Activated CD4-positive, alpha-beta memory T cell treated with anti-CD3 and anti-CD28 coated beads, Interleukin-2, amount 10 ng/mL, durations not matched to agents 7 days and 5 days (primary cell): ENCODE data around the gene HDAC10. TPM values are rescaled to one million over a fixed set of nuclear protein-coding genes. Genes with fewer than 3 reads are reported as not detected.
"Not testable (repeated sequence)": the region's sequence is repeated elsewhere in the genome, so short reads cannot be mapped to it uniquely, and the experiment has no call there.

Experiments
- CTCF ChIA-PET: fragments of 350-600 bp; sonication (Branson Sonifier 250); formaldehyde crosslinking; loops from one replicate; lab custom pipeline; 2021; ENCODE audit warnings: antibody characterized with exemption, inconsistent platforms; lab: Charles Lee
- POLR2A ChIA-PET: fragments of 350-600 bp; sonication (Branson Sonifier 250); formaldehyde crosslinking; loops from one replicate; lab custom pipeline; 2021; ENCODE audit warnings: antibody characterized with exemption; lab: Charles Lee
- DNase-seq: peaks from one replicate; pipeline ENCODE4 v3.0.0-alpha.2; 2020
- H3K27ac Mint-ChIP-seq: one replicate; pipeline ENCODE4 v1.8.0; 2021; ENCODE audit warnings: mild to moderate bottlenecking, mixed read lengths
- H3K27me3 Mint-ChIP-seq: one replicate; pipeline ENCODE4 v1.8.0; 2021; ENCODE audit warnings: mixed read lengths
- H3K36me3 Mint-ChIP-seq: one replicate; pipeline ENCODE4 v1.8.0; 2021; ENCODE audit warnings: low read depth, mixed read lengths
- H3K4me1 Mint-ChIP-seq: one replicate; pipeline ENCODE4 v1.8.0; 2021; ENCODE audit warnings: mixed read lengths
- H3K4me3 Mint-ChIP-seq: one replicate; pipeline ENCODE4 v1.8.0; 2021; ENCODE audit warnings: mild to moderate bottlenecking, mixed read lengths
- H3K9me3 Mint-ChIP-seq: one replicate; pipeline ENCODE4 v1.8.0; 2021; ENCODE audit warnings: mixed read lengths
- total RNA-seq, 2 experiments: library from RNA; stranded (reverse); gene quantifications; one replicate each; pipeline ENCODE4 v1.2.3, GENCODE V29; 2021

Gene HDAC10
- total RNA-seq, 2 experiments from 2014 or later: 83.7 to 90.0 TPM

- Mint-ChIP-seq H3K27me3 (no peaks in the 10 kb centered on the region), H3K4me3 (no peak overlapping the region), H3K4me1 (no peaks in the 10 kb centered on the region), H3K36me3 (no peaks in the 10 kb centered on the region), H3K27ac (no peak overlapping the region), H3K9me3 (no peaks in the 10 kb centered on the region)
- CTCF ChIA-PET: no interaction called here
- POLR2A ChIA-PET: no interaction called here
- no peak for DNase-seq
Observed at GRCh38 chr22:50280708-50281383, 29.8 kb upstream of the HDAC10 start.

- ChIA-PET POLR2A (no interaction called here), CTCF (interaction anchor here (1.5 kb wide), 1 partner anchor 217 kb away, joined by 3 read pairs; no protein-coding TSS in a partner anchor)
- H3K27ac Mint-ChIP-seq: no peak overlapping the region
- H3K4me3 Mint-ChIP-seq: no peak overlapping the region
- H3K36me3 Mint-ChIP-seq: no peaks in the 10 kb centered on the region
- H3K27me3 Mint-ChIP-seq: no peaks in the 10 kb centered on the region
- H3K9me3 Mint-ChIP-seq: no peaks in the 10 kb centered on the region
- H3K4me1 Mint-ChIP-seq: no peaks in the 10 kb centered on the region
- DNase-seq: no peak
Observed at GRCh38 chr22:50280022-50280707, 29.1 kb upstream of the HDAC10 start.

GRCh38 chr22:50278956-50279619, 28.0 kb upstream of the HDAC10 start:
- Mint-ChIP-seq H3K36me3 (no peaks in the 10 kb centered on the region), H3K4me1 (no peaks in the 10 kb centered on the region), H3K4me3 (no peak overlapping the region), H3K27ac (no peak overlapping the region), H3K9me3 (no peaks in the 10 kb centered on the region), H3K27me3 (no peaks in the 10 kb centered on the region)
- no peak for DNase-seq
- POLR2A ChIA-PET: interaction anchor here (1.6 kb wide), 1 partner anchor 36 kb away, joined by 3 read pairs; no protein-coding TSS in a partner anchor
- CTCF ChIA-PET: interaction anchor here (1.5 kb wide), 1 partner anchor 218 kb away, joined by 3 read pairs; no protein-coding TSS in a partner anchor

GRCh38 chr22:50278461-50278860, 27.4 kb upstream of the HDAC10 start:
- POLR2A ChIA-PET: interaction anchor here (1.6 kb wide), 1 partner anchor 36 kb away, joined by 3 read pairs; no protein-coding TSS in a partner anchor
- no peaks in the 10 kb centered on the region for H3K9me3 Mint-ChIP-seq
- H3K4me1 Mint-ChIP-seq: no peaks in the 10 kb centered on the region
- no peak for DNase-seq
- no peak overlapping the region for H3K27ac Mint-ChIP-seq
- no peaks in the 10 kb centered on the region for H3K27me3 Mint-ChIP-seq
- no peak overlapping the region for H3K4me3 Mint-ChIP-seq
- no peaks in the 10 kb centered on the region for H3K36me3 Mint-ChIP-seq
- CTCF ChIA-PET: interaction anchor here (1.5 kb wide), 1 partner anchor 219 kb away, joined by 3 read pairs; no protein-coding TSS in a partner anchor

- H3K4me3 Mint-ChIP-seq: no peak overlapping the region
- POLR2A ChIA-PET: no interaction called here
- CTCF ChIA-PET: interaction anchor here (1.5 kb wide), 1 partner anchor 230 kb away, joined by 6 read pairs; the partner anchor contains the start of genes LMF2 and NCAPH2
Observed at GRCh38 chr22:50277761-50278160, 26.7 kb upstream of the HDAC10 start.

GRCh38 chr22:50276143-50276542, 25.1 kb upstream of the HDAC10 start:
- ChIA-PET CTCF (interaction anchor here (0.6 to 2.6 kb wide), 24 partner anchors 9 to 374 kb away, joined by 3 to 18 read pairs (median 5); partner anchors contain the start of genes ARSA, DENND6B, HDAC10 and LMF2), POLR2A (interaction anchor here (0.9 to 2.1 kb wide), 2 partner anchors 51 to 66 kb away, joined by 3 to 11 read pairs; partner anchors contain the start of gene DENND6B)
- H3K36me3 Mint-ChIP-seq: no peaks in the 10 kb centered on the region
- no peak overlapping the region for H3K27ac Mint-ChIP-seq
- peaks cover 1% of the 10 kb centered on the region for H3K4me1 Mint-ChIP-seq
- H3K4me3 Mint-ChIP-seq: no peak overlapping the region
- H3K27me3 Mint-ChIP-seq: peaks cover 4% of the 10 kb centered on the region
- H3K9me3 Mint-ChIP-seq: no peaks in the 10 kb centered on the region
- peak; percentile 73 for DNase-seq

More at GRCh38 chr22:50277761-50278160, 26.7 kb upstream of the HDAC10 start:
- no peaks in the 10 kb centered on the region for H3K36me3 Mint-ChIP-seq
- H3K27me3 Mint-ChIP-seq: peaks cover 2% of the 10 kb centered on the region
- H3K9me3 Mint-ChIP-seq: no peaks in the 10 kb centered on the region
- DNase-seq: no peak
- no peaks in the 10 kb centered on the region for H3K4me1 Mint-ChIP-seq
- no peak overlapping the region for H3K27ac Mint-ChIP-seq

- no peak overlapping the region for H3K4me3 Mint-ChIP-seq
- peaks cover 4% of the 10 kb centered on the region for H3K27me3 Mint-ChIP-seq
- no peak for DNase-seq
- H3K9me3 Mint-ChIP-seq: no peaks in the 10 kb centered on the region
- H3K36me3 Mint-ChIP-seq: no peaks in the 10 kb centered on the region
- POLR2A ChIA-PET: interaction anchor here (2.1 kb wide), 1 partner anchor 52 kb away, joined by 11 read pairs; the partner anchor contains the start of gene DENND6B
- CTCF ChIA-PET: interaction anchor here (1.1 to 2.6 kb wide), 13 partner anchors 25 to 345 kb away, joined by 3 to 18 read pairs (median 7); partner anchors contain the start of genes DENND6B, HDAC10 and SCO2
- no peak overlapping the region for H3K27ac Mint-ChIP-seq
- peaks cover 4% of the 10 kb centered on the region for H3K4me1 Mint-ChIP-seq
Observed at GRCh38 chr22:50275181-50276055, 24.4 kb upstream of the HDAC10 start.

- ChIA-PET CTCF (interaction anchor here (0.7 to 2.6 kb wide), 2 partner anchors 24 to 223 kb away, joined by 3 to 10 read pairs; partner anchors contain the start of gene HDAC10), POLR2A (no interaction called here)
- Mint-ChIP-seq H3K27me3 (peaks cover 4% of the 10 kb centered on the region), H3K4me3 (no peak overlapping the region), H3K36me3 (no peaks in the 10 kb centered on the region), H3K4me1 (peaks cover 4% of the 10 kb centered on the region), H3K9me3 (no peaks in the 10 kb centered on the region), H3K27ac (no peak overlapping the region)
- DNase-seq: no peak
Observed at GRCh38 chr22:50274771-50275170, 23.7 kb upstream of the HDAC10 start.

- no peaks in the 10 kb centered on the region for H3K9me3 Mint-ChIP-seq
- ChIA-PET CTCF (interaction anchor here (0.7 to 2.6 kb wide), 4 partner anchors 24 to 224 kb away, joined by 3 to 10 read pairs (median 4); partner anchors contain the start of gene HDAC10), POLR2A (no interaction called here)
- peaks cover 4% of the 10 kb centered on the region for H3K27me3 Mint-ChIP-seq
- H3K36me3 Mint-ChIP-seq: no peaks in the 10 kb centered on the region
- H3K27ac Mint-ChIP-seq: no peak overlapping the region
- DNase-seq: peak; percentile 55
- H3K4me3 Mint-ChIP-seq: no peak overlapping the region
- peaks cover 6% of the 10 kb centered on the region for H3K4me1 Mint-ChIP-seq
Observed at GRCh38 chr22:50274311-50274710, 23.2 kb upstream of the HDAC10 start.

- H3K27me3 Mint-ChIP-seq, H3K9me3 Mint-ChIP-seq, POLR2A ChIA-PET, H3K4me1 Mint-ChIP-seq, DNase-seq, H3K4me3 Mint-ChIP-seq, H3K36me3 Mint-ChIP-seq, H3K27ac Mint-ChIP-seq: not testable (repeated sequence)
- CTCF ChIA-PET: interaction anchor here (1.3 to 1.8 kb wide), 3 partner anchors 11 to 50 kb away, joined by 3 to 4 read pairs (median 4); no protein-coding TSS in a partner anchor
Observed at GRCh38 chr22:50273781-50274180, 22.7 kb upstream of the HDAC10 start.

- H3K27ac Mint-ChIP-seq, H3K27me3 Mint-ChIP-seq, H3K36me3 Mint-ChIP-seq, H3K4me3 Mint-ChIP-seq, DNase-seq, H3K9me3 Mint-ChIP-seq, POLR2A ChIA-PET: not testable (repeated sequence)
- H3K4me1 Mint-ChIP-seq: peaks cover 12% of the 10 kb centered on the region
- CTCF ChIA-PET: interaction anchor here (1.1 to 2.5 kb wide), 6 partner anchors 10 to 68 kb away, joined by 3 to 12 read pairs (median 4); partner anchors contain the start of gene DENND6B
Observed at GRCh38 chr22:50273352-50273751, 22.3 kb upstream of the HDAC10 start.
